Pancreas (tissue), 10 donors: Measurements from ENCODE around the gene KCNH1. TPM values are rescaled to one million over a fixed set of nuclear protein-coding genes. Genes with fewer than 3 reads are reported as not detected.

Experiments
- ATAC-seq, 4 donors: fragments of 200-7000 bp; cut with Tn5 transposase; one replicate each; pipeline versions ENCODE4 v1.8.0 to v1.9.1; 2020; ENCODE audit warnings: mild to moderate bottlenecking in 4 of 4, moderate library complexity in 4 of 4
- DNase-seq, 6 donors: peaks; one replicate each; pipeline ENCODE4 v3.0.0-alpha.2; 2020
- FAIRE-seq: peaks from 2 replicates; lab custom pipeline; 2012; peaks lifted over from hg19 to GRCh38; lab: Jason Lieb, UNC
- H3K27ac ChIP-seq, 4 donors: fragments of 200-600 bp; sonication (generic); 1 replicate in 3 of 4; 2 replicates in 1 of 4; pipeline versions ENCODE4 v1.5.0 to v1.8.0; 2020
- H3K27me3 ChIP-seq, 4 donors: fragments of 200-600 bp; one replicate each; pipeline ENCODE4 v1.8.0; 2021
- H3K36me3 ChIP-seq, 3 donors: fragments of 200-600 bp; sonication (generic) in 1 of 3; one replicate each; pipeline versions ENCODE4 v1.5.0 to v1.8.0; 2020 to 2021
- H3K4me1 ChIP-seq, 3 donors: fragments of 200-600 bp; one replicate each; pipeline ENCODE4 v1.8.0; 2021
- H3K4me3 ChIP-seq, 4 donors: fragments of 200-600 bp; sonication (generic) in 2 of 4; one replicate each; pipeline versions ENCODE4 v1.5.0 to v1.8.0; 2020 to 2021
- H3K9me3 ChIP-seq, 4 donors: fragments of 200-600 bp; one replicate each; pipeline ENCODE4 v1.8.0; 2021
- CTCF ChIP-seq, 4 donors: fragments of 200-600 bp; sonication (generic) in 3 of 4; IDR thresholded peaks; one replicate each; pipeline versions ENCODE4 v1.5.0 to v1.8.0; 2021; ENCODE audit warnings: antibody characterized with exemption in 4 of 4
- WGBS, 2 donors: extraction: QIAGEN DNeasy Blood & Tissue Kit; methylation state at CpG; one replicate each; pipeline ENCODE4 v1.1.7; 2013; 5-methylcytosine and 5-hydroxymethylcytosine counted together
- intact Hi-C, 3 donors: fragments of 100-400 bp; cut with DNase I; formaldehyde crosslinking; loops; one replicate each; pipeline versions ENCODE4 v1.11.1 to v1.14.2; 2022
- polyA plus RNA-seq, 2 donors: library from polyadenylated mRNA; stranded (reverse); fragments of 200-250 nt; gene quantifications; one replicate each; pipeline ENCODE4 v1.2.3, GENCODE V29; 2013
- total RNA-seq, 6 donors: library from RNA; stranded (reverse); fragmentation: NEBNext Ultra II Directional in 4 of 6; extraction: Animal tissue kit (Norgen Biotek cat#: 25700) in 4 of 6; gene quantifications; one replicate each; pipeline versions ENCODE4 v1.2.1 to v1.2.4, GENCODE V29; 2021 to 2023
- donor health status: healthy with polysubstance abuse.
- donor health status: DM: no; HTN: no; CAD: no; lungs with moderate emphysema.
- donor health status: DM: no; HTN: no; CAD: no.
- donor health status: control.
- donor health status: control.
- donor health status: Bipolar disorder and iron deficiency.
- donor health status: DM: yes; HTN: yes; CAD: no.
- donor health status: DM: no; HTN: no; CAD: no.
- donor health status: DM: no; HTN: no; CAD: no.
- donor health status: DM: yes; HTN: yes; CAD: no.

KCNH1 gene
- total and polyA plus RNA-seq, 8 donors, result 0.24 to 0.61 (median 0.36) TPM

GRCh38 chr1:210905365-210905904 is 228.5 kb downstream of the KCNH1 start:
- TF ChIP-seq CTCF (IDR thresholded peaks at IDR 0.05), result no peak
- intact Hi-C loops, result no loop called here
- DNase-seq, result no peak
- 51% methylated on average over 4 of the region's 4 CpGs for WGBS, 2 donors
- H3K4me3 ChIP-seq, result no peak overlapping the region
- ATAC-seq, result no peak
- H3K27ac ChIP-seq, result no peak overlapping the region
- no peak for FAIRE-seq
- H3K27me3 ChIP-seq, result no peaks in the 10 kb centered on the region
- H3K36me3 ChIP-seq, result no peaks in the 10 kb centered on the region
- no peaks in the 10 kb centered on the region for H3K4me1 ChIP-seq
- no peaks in the 10 kb centered on the region for H3K9me3 ChIP-seq

- FAIRE-seq (no peak), DNase-seq (no peak), ATAC-seq (no peak)
- TF ChIP-seq CTCF (IDR thresholded peaks at IDR 0.05), result no peak
- Histone ChIP-seq H3K27me3 (no peaks in the 10 kb centered on the region), H3K27ac (no peak overlapping the region), H3K36me3 (no peaks in the 10 kb centered on the region), H3K9me3 (no peaks in the 10 kb centered on the region), H3K4me3 (no peak overlapping the region), H3K4me1 (peaks cover 0 to 4% (median 0%) of the 10 kb centered on the region in 3 donors)
- intact Hi-C loops, result no loop called here
- 72 to 80% methylated on average over 8 of the region's 8 CpGs for WGBS, 2 donors
These were observed 231.8 kb downstream of the KCNH1 start for GRCh38 chr1:210901981-210902770.

- H3K27me3 ChIP-seq, result no peaks in the 10 kb centered on the region
- H3K27ac ChIP-seq, result no peak overlapping the region
- FAIRE-seq, result no peak
- H3K36me3 ChIP-seq, result no peaks in the 10 kb centered on the region
- no peak overlapping the region for H3K4me3 ChIP-seq
- no peaks in the 10 kb centered on the region for H3K9me3 ChIP-seq
- 58 to 62% methylated on average over 2 of the region's 2 CpGs for WGBS, 2 donors
- TF ChIP-seq CTCF (IDR thresholded peaks at IDR 0.05), result no peak
- intact Hi-C loops, result no loop called here
- H3K4me1 ChIP-seq, result peaks cover 0 to 4% (median 0%) of the 10 kb centered on the region in 3 donors
- no peak for DNase-seq
- ATAC-seq, result no peak
These were observed 233.1 kb downstream of the KCNH1 start for GRCh38 chr1:210900820-210901219.

GRCh38 chr1:210900079-210900478 is 233.9 kb downstream of the KCNH1 start:
- Histone ChIP-seq H3K9me3 (no peaks in the 10 kb centered on the region), H3K4me3 (no peak overlapping the region), H3K27me3 (no peaks in the 10 kb centered on the region), H3K36me3 (no peaks in the 10 kb centered on the region), H3K27ac (no peak overlapping the region), H3K4me1 (peaks cover 0 to 4% (median 0%) of the 10 kb centered on the region in 3 donors)
- TF ChIP-seq CTCF (IDR thresholded peaks at IDR 0.05), result no peak
- WGBS, 2 donors, result 47 to 73% methylated on average over 2 of the region's 2 CpGs
- DNase-seq (no peak), ATAC-seq (no peak), FAIRE-seq (no peak)
- intact Hi-C loops, result no loop called here

DNA sequence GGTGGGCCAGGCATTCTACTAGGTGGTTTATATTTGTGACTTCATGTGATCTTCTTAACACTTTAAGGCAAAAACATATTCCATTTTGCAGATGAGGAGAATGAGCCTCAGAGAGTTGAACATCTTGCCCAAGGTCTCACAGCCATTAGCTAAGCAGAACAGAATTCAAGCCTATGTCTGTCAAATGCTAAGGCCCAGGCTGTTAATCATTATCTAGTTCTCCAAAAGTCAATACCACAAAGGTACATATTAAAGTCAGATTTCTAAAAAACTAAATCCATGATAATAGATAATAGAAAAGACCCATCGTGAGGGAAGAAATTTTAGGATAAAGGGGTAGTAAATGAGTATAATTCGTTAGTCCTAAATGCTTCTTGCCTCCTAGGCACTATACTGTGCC is 234.3 kb downstream of the KCNH1 start:
- no peak for TF ChIP-seq CTCF (IDR thresholded peaks at IDR 0.05)
- FAIRE-seq (no peak), ATAC-seq (peak; percentile 62 to 80 (median 80)), DNase-seq (no peak)
- Histone ChIP-seq H3K9me3 (no peaks in the 10 kb centered on the region), H3K27ac (no peak overlapping the region), H3K4me3 (no peak overlapping the region), H3K27me3 (no peaks in the 10 kb centered on the region), H3K4me1 (peaks cover 0 to 4% (median 0%) of the 10 kb centered on the region in 3 donors), H3K36me3 (no peaks in the 10 kb centered on the region)
- intact Hi-C loops, result no loop called here
- WGBS, 2 donors, result 26 to 31% methylated on average over 2 of the region's 2 CpGs
